SIG-M5 treated with dmso at 0.1 percent for 504 hours (cell line): ENCODE results near the gene TADA3.

Source experiments
- DNase-seq: peaks from one replicate; lab custom pipeline; 2025; ENCODE audit not compliant: unreplicated experiment; lab: John Stamatoyannopoulos, UW

Gene TADA3, protein sequence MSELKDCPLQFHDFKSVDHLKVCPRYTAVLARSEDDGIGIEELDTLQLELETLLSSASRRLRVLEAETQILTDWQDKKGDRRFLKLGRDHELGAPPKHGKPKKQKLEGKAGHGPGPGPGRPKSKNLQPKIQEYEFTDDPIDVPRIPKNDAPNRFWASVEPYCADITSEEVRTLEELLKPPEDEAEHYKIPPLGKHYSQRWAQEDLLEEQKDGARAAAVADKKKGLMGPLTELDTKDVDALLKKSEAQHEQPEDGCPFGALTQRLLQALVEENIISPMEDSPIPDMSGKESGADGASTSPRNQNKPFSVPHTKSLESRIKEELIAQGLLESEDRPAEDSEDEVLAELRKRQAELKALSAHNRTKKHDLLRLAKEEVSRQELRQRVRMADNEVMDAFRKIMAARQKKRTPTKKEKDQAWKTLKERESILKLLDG

DNA sequence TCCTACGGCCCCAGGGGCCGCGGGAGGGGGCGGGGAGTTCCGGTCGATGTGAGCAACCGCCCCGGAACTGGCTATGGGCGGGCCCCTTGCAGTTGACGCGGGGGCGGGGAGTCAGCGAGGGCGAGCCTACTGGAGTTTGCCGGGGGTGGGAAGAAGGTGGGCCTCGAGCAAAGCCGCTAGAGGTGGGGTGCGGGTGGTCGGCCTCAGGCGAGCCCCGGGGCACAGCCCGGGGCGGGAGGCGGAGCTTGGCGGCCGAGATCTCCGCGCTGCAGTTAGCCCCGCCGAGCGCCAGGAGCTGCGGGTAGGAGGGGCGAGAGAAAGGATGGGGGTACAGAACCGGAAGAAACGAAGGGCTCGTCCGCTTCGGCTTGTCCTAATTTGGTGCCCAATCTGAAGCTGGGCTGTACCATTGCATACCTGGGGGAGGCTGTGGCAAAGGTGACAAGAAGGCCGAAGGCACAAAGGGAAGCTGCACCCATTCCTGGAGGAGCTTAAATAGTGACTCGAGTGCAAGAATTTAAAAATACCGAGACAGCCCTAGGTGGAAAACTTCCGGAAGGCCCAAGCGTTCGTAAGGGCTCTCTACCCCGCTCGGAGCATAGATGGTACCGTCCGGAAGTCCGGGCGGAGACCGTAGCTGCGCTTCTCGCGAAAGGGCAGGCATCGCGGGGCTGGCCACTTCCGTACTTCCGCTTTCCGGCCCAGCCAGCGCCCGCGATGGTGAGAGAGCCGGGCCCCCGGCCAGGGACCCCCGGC lies at the start of gene TADA3, which contains the start of gene ARPC4:
TSS of gene TADA3 (minus strand) at position 69 of the 756 bp plus-strand sequence. CDS start 1,007 bp downstream, outside the sequence.
TSS of gene ARPC4 (plus strand) at position 678 of the 756 bp plus-strand sequence. CDS start at position 718, 40 bp downstream.
- DNase-seq = peak; percentile 98

DNA sequence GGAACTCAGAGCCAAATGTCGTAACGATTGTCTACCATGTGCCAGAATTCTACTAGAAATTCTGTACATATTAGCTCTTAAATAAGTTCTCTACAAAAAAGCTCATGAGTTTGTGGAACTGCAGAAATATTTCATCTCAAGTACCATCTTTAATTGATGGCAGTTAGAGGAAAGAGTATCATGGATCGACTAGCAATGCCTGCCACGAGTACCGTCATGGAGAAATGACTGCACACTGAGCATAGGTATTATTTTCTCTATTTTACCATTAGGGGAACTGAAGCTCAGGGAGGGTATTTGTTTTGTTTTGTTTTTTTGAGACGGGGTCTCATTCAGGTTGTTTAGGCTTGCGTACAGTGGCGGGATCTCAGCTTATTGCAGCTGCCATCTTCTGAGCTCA lies 48.7 kb upstream of the TADA3 start:
- no peak for DNase-seq

DNA sequence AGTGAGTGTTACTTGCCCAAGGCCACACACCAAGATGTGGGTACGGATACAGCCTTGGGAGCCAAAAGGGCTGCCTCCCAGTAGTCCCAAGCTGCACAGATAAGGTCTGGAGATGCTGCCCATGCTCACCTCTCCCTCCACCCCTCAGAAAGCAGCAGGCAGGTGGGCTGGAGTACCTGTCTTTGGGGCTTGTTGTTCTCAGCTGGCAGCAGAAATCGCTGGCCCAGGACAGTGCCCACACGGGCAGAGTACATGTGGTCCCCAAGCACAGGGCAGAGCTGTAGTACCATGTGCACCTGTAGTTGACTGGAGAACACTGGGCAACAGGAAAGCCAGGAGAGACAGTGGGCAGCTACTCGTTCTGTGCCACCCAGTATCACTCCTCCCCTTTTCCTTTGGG lies 46.6 kb upstream of the TADA3 start:
- DNase-seq = no peak

DNA sequence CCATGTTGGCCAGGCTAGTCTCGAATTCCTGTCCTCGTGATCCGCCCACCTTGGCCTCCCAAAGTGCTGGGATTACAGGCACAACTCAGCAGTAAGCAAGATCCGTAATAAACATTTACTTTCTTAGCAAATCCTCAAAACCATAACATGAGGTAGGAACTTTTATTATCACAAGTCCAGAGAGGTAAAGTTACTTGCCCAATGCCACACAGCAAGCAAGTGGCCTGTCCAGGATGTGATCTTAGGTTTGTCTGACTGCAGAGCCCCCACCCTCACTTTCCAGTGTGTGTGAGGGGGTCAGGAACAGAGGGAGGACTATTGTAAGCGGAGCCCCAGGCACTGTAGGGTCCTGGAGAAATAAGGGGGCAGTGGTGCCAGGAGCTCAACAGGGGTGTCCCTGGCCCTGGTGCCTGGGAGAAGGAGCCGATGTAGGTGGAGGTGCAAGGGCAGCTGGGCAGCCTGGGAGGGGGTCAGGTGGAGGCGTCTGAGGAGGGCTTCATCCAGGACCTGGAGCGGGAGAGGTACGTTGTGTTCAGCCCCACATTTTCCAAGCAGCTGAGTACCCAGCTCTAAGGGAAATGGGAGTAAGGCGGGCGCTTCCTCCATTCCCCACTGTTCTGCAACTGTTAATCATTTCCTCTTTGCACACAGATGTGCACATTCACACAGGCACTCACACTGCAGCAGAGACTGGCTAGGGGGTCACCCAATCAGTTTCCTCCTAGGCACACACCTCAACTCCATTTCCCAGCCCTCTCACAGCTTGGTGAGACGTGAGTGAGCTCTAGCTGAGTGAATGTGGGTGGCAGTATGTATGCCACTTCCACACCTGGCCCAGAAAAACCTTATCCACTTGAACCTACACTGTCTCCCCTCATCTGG lies 45.7 kb upstream of the TADA3 start:
- DNase-seq = peak; percentile 28

DNA sequence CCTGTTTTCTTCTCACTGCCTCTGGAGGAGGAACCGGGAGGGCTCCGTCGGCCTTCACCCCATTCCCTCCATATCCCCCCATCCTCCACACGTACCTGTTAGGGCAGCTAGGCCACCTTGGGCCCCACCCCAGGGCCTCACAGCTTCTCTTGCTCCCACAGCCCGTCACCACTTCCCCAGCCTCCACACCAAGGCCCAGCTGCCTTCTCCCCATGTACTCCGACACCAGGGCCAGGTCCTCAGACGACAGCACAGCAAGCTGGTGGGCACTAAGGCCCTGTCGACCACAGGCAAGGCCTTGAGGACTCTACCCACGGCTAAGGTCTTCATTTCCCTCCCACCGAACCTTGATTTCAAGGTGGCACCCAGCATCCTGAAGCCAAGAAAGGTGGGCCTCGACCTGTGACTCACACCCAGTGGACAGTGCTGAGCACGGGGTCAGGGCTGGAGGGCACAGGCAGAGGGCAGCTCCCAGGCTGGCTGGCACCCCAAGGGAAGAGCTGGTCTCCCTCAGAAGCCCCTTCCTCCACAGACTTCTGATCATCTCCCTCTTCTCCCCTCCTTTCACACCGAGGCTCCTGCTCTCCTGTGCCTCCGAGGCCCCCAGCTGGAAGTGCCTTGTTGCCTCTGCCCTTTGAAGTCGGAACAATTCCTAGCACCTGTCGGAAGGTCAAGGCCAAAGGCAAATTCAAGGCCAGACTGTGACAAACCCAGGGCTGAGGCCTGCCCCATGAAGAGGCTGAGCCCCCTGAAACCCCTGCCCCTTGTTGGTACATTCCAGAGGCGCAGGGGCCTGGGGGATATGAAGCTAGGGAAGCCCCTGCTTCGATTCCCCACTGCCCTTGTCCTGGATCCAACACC lies 42.5 kb upstream of the TADA3 start:
- DNase-seq = no peak

DNA sequence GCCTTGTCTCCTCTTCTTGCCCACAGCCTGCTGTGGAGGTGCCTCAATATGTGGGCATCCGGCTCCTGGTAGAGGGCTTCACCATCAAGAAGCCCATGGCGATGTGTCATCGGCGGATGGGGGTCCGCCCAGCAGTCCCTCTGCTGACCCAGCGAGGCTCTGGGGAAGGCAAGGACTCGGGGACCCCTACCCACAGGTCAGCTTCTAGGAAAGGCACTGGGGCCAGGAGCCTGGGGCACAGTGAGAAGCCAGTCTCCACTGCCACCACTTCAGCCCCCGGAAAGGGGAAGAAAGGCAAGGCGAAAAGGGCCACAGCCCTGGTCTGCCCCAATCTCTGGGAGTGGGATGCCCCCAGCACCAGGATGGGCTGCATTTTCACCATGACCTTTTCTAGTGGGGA lies 40.8 kb upstream of the TADA3 start:
- DNase-seq = no peak

DNA sequence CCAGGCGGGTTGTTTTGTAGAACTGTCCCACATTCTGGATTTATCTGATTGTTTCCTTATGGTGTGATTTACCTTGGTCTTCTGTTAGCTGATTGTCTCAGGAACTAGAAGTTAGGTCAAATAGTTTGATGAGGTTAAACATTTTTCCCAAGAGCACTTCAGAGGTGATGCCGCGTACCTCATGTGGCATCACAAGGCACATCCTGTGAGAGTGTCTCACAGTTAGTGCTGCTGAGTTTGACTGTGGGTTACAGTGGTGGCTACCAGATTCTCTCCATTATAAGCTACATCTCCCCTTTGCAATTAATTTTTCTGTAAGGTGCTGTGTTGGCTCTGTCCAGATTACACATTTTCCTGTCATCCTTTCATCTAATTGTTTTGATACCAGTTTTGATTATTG lies 39.0 kb upstream of the TADA3 start:
- DNase-seq = no peak

DNA sequence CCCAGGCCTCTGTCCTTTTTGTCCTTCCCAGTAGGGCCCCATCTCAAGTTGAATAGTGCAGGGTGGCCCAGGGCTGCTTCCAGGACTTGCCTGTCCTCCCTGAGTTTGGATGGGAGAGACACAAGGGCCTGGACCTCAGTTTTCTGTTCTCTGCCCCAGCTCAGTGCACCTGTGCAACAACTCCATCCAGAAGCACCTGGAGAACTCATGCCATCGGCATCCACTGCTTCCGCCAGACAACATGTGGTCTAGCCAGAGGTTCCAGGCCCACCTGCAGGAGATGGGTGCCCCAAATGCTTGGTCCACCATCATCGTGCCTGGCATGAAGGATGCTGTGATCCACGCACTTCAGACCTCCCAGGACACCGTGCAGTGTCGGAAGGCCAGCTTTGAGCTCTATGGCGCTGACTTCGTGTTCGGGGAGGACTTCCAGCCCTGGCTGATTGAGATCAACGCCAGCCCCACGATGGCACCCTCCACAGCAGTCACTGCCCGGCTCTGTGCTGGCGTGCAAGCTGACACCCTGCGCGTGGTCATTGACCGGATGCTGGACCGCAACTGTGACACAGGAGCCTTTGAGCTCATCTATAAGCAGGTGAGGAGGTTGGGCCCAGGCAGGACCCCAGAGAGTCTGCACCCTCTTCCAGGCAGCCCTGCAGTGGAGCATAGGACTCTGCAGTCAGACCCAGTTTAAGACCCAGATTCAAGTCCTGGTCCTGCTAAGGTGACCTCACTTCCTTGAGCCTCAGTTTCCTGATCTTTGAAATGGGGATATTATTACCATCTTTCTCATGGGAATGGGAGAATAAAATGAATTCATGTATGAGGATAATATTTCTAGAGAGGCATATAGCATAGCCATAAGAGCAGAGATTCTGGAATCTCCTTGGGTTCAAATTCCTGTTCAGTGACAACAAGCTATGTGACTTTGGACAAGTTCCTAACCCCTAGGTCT lies 36.8 kb upstream of the TADA3 start:
- DNase-seq = no peak

DNA sequence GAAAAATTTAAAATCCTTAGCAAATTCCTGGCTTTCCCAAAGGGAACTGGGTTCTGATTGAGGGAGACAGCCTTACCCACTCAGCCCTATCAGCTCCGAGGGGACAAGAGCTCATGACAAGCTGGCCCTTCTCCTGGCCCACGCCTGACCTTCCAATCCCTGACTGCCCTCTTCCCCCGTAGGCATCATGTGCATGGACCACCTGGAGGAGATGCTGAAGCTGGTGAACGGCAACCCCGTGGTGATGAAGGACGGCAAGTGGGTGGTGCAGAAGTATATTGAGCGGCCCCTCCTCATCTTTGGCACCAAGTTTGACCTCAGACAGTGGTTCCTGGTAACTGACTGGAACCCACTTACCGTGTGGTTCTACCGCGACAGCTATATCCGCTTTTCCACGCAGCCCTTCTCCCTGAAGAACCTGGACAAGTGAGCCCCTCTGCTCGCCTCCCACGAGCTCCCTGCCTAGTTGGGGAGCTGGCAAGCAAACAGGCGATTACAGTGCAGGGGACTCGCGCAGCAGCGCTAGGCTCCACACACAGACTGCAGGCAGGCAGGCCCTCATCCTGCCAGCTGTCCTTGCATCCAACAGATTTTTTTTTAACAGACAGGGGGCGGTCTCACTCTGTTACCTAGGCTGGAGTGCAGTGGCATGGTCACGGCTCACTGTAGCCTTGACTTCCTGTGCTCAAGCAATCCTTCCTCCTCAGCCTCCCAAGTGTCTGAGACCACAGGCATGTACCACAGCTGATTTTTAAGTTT lies 34.7 kb upstream of the TADA3 start:
- DNase-seq = peak; percentile 21

DNA sequence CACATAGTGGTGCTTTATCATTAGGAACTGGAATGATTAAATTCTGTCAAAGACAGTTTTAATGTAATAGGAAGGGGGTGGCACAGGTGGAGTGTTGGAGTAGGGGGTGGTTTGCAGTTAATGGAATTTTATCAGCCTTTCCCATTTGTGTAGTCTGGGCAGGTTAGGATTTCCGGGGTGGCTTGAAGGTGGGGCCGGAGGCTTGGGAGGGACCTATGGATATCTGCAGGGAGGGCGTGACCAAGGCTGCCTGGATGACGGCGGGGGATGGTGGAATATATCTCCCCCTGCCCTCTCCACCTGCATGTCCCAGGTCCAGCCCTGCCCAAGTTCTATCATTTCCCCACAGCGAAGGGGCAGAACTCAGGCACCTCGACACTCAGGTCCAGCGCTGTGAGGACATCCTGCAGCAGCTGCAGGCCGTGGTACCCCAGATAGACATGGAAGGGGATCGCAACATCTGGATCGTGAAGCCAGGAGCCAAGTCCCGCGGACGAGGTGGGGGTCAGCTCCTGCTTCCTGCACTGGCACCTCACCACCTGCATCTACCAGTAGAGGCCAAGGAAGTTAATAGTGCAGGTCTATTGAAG lies 33.3 kb upstream of the TADA3 start:
- DNase-seq = no peak

DNA sequence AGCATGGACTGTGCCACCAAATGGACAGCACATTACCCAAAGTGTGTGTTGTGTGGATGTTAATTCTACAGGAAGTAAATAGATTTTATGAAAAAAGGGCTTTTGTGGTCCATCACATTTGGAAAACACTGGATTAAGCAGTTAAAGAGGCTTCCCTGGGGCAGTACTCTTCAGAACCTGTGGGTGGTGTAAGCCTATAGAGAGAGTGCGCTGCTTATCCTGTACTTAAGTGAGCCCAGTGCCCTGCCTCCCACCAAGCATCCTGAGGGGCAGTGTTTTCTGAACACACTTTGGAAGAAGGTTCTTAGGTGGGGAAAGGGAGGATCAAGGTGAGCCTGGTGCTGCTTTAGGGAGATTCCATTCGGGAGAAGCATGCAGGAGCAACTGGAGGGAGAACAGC lies 28.7 kb upstream of the TADA3 start:
- peak; percentile 32 for DNase-seq

DNA sequence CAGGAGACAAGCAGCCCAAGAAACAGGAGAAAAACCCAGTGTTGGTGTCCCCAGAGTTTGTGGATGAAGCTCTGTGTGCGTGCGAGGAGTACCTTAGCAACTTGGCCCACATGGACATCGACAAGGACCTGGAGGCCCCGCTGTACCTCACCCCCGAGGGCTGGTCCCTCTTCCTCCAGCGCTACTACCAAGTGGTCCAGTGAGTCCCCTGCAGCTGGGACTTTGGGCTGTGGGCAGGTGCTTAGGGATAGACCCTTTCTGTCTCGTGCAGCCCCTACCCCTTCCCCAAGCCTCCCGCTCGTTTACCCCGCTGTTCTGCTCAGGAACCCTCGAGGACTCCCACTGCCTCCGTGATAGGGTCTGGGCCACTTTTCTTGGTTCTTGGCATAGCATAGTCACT lies 28.3 kb upstream of the TADA3 start:
- no peak for DNase-seq

DNA sequence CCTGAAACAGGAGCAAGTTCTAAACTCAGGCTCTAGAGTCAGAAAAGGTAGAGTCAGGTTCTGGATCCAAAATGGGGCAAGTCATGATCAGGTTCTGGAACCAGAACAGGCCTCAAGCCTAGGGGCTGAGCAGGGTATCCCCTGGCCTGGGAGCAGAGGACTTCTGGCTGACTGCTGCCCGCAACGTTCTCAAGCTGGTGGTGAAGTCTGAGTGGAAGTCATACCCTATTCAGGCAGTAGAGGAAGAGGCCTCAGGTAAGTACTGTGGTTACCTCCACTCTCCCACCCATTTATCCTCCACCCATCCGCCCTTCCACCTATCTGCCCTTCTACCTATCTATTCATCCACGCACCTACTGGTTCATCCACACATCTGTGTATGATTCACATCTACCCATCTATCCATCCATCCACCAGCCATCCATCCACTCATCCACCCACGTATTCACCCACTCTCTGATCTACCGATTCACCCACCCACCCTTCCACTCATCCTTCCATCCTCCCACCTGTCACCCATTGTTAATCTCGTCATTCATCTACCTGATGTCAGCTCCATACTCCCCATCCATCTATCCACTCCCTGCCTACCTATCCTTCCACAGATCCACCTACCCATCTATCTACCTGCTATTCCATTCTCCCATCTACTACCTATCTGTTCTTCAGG lies 26.5 kb upstream of the TADA3 start:
- no peak for DNase-seq

DNA sequence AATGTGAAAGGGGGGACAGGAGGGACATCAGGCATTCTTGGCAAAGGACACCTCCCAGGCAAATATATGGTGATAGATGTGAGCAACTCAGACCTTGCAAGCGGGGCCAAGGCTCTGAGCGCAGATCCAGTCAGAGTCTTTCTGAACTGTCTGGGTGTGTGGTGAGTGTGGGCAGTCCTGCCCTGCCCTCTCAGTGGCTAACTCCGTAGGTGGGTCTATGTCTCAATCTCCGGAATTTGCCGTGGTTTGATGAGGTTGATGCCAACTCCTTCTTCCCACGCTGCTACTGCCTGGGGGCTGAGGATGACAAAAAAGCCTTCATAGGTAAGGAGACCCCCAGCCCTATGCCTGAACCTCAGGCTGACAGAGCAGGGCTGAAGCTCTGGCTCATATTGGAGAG lies 25.2 kb upstream of the TADA3 start:
- DNase-seq = no peak

DNA sequence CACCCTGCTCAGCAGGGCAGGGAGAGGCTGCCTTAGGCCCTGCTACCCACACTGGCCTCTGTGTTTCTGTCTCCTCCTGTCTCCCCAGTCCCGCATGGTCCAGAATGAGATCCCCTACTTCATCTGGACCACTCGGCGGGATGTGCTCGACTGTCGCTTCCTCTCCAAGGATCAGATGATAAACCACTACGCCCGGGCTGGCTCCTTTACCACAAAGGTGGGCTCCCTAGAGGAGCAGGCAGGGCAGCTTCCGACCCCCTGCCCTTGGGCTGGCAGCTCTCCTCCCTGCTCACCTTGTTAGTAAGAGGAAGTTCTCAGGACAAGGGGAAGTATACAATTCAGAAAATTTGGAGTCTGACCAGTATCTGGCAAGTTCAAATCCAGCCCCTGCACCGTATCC lies 23.7 kb upstream of the TADA3 start:
- no peak for DNase-seq

DNA sequence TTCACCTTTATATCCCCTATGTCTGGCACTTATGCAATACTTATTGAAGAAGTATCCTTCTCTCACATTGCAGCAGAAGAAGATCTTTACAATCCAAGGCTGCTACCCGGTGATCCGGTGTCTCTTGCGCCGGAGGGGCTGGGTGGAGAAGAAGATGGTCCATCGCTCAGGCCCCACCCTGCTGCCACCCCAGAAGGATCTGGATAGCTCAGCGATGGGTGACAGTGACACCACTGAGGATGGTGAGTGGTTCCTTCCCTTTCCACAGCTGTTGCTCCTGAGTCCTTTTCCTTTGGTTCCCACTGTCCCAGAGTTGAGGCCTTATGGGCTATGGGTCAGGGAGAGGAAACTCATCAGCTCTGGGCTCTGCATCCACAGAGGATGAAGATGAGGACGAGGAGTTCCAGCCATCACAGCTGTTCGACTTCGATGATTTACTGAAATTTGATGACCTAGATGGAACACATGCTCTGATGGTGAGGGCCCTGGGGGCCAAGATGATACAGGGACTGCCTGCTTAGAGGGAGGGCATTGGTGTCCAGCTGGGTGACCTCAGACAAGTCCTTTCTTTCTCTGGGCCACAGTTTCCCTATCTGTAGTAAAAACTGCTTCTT lies 20.7 kb upstream of the TADA3 start:
- no peak for DNase-seq

DNA sequence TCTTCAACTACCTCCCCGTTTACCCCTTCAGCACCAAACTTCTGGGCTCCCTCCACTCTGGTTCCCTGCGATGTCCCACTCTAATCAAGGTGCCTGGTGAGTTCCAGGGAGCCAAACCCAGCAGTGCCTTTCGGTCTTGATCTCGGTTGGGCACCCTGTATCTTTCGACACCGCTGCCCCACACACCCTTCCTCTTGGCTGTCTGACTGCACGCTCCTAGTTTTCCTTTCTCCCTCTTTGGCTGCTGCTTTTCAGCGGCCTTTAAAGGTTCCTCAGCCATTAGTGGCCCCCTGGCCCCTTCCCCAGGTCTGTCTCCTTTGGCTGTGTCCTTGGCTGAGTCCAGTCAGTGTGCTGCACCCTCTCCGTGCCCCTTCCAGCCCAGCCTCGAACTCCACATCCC lies 18.6 kb upstream of the TADA3 start:
- no peak for DNase-seq
